Endothelial cell of coronary artery (primary cell): Measurements from ENCODE around the gene TRIM4. TPM values are rescaled to one million over a fixed set of nuclear protein-coding genes. Genes with fewer than 3 reads are reported as not detected.

ENCODE experiments used
- total RNA-seq: library from RNA; depleted of rRNA; stranded (reverse); fragments of >200 nt; gene quantifications from 2 replicates; pipeline ENCODE4 v1.2.3, GENCODE V29; 2014

TRIM4 gene, protein sequence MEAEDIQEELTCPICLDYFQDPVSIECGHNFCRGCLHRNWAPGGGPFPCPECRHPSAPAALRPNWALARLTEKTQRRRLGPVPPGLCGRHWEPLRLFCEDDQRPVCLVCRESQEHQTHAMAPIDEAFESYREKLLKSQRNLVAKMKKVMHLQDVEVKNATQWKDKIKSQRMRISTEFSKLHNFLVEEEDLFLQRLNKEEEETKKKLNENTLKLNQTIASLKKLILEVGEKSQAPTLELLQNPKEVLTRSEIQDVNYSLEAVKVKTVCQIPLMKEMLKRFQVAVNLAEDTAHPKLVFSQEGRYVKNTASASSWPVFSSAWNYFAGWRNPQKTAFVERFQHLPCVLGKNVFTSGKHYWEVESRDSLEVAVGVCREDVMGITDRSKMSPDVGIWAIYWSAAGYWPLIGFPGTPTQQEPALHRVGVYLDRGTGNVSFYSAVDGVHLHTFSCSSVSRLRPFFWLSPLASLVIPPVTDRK
- 13.6 and 22.7 TPM in 2 replicates for total RNA-seq

DNA sequence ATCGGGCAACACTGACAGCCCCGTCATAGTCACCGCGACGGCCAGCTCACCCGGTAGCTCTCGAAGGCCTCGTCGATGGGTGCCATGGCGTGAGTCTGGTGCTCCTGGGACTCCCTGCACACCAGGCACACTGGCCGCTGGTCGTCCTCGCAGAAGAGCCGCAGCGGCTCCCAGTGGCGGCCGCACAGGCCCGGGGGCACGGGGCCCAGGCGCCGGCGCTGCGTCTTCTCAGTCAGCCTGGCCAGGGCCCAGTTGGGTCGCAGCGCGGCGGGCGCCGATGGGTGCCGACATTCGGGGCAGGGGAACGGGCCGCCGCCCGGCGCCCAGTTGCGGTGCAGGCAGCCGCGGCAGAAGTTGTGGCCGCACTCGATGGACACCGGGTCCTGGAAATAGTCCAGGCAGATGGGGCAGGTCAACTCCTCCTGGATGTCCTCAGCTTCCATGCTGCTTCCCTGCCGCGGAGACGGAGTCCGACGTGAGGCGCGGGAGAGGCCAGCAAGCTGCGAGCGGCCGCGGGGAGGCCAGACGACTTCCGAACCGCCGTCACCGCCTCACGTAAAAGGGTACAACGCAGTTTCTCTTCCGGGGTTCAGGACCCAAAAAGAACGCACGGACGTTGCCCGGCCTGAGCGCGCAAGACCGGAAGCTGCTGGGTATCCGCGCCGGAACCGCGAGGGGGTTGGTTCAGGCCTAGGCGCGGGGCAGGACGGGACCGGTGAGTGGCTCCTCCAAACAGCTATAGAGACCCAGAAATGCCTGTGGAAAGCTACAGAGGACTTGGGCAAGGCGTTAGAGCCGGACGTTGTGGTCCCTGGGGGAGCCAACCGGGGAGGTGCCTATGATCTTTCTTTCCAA lies at the start of gene TRIM4:
Gene TRIM4 (minus strand): TSS at position 572 of the 855 bp plus-strand sequence. CDS start 129 bp downstream, at position 443.

DNA sequence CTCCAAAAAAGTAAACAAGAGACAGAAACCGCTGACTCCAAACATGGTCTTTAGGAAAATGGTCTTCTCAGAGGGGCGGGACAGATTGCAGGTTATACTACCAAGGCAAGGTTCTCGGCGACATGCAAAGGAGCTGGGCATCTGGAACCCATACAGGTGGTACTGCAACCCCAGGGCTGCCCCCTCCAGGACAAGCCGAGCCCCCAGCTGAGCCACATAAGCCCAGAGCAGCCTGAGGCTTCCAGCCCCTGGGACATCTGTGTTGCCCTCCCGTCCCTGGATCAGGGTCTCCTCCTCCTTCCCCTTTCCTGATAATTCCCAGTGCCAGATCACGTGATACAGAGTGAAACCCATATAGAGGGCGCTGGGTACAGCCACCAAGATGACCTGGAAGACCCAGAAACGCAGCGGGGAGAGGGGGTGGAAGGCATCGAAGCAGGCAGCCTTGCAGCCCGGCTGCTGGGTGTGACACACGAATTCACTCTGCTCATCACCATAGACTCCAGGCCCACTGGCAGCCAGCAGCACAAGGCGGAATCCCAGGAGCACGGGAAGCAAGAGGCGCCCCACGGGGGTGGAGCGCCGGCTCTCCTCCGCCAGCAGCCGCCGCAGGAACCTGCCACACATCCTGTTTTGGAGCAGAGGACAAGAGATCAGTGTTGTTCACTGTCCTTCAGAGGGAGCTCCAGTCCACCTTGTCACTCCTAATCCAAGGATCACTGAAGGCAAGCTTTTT lies 9.8 kb upstream of the TRIM4 start, which contains the start of gene GJC3:
Gene GJC3 (minus strand): TSS at position 627 of the 736 bp plus-strand sequence. CDS start 0 bp downstream, at position 627.

DNA sequence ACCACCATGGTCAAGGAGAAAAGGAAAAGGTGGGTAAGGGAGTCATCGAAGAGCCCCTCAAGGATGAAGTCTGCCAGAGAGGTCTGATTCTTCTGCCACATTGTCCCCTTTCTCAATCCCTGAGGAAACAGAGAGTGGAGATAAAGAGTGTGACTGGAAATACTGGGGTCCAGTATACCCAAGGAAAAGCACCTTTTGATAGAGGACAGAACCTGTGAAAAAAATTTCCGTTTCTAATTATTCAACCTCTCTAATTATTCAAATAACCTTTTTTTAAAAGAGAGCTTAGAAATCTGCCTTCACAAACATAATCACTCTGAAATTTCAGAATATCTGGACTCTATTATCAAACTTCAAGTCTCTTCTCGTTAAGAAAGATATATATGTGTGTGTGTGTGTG lies 42.4 kb downstream of the TRIM4 start, which contains the start of gene OR2AE1:
Gene OR2AE1 (minus strand): TSS at position 101 of the 400 bp plus-strand sequence. CDS start 0 bp downstream, at position 101.

Other genes starting within 250 kb of the TRIM4 start
- gene CYP3A5, start 239.5 kb downstream of the TRIM4 start, total RNA-seq: not detected in 2 replicates
- not detected in 2 replicates for gene CYP3A7, start 184.3 kb downstream of the TRIM4 start, total RNA-seq
- gene CYP3A4, start 135.3 kb downstream of the TRIM4 start, total RNA-seq: not detected in 2 replicates
- not detected in 2 replicates for gene CYP3A43, start 91.5 kb downstream of the TRIM4 start, total RNA-seq
- 0.09 and 0.18 TPM in 2 replicates for gene OR2AE1, start 42.5 kb downstream of the TRIM4 start, total RNA-seq
- 0.09 and 0.18 TPM in 2 replicates for gene GJC3, start 10.1 kb upstream of the TRIM4 start, total RNA-seq
- gene AZGP1, start 56.5 kb upstream of the TRIM4 start, total RNA-seq: not detected in 2 replicates
- 30.4 and 38.8 TPM in 2 replicates for gene ZKSCAN1, start 96.1 kb upstream of the TRIM4 start, total RNA-seq
- 6.8 and 7.3 TPM in 2 replicates for gene ZSCAN21, start 130.2 kb upstream of the TRIM4 start, total RNA-seq
- 20.7 and 21.0 TPM in 2 replicates for gene ZNF3, start 162.2 kb upstream of the TRIM4 start, total RNA-seq
- gene COPS6, start 169.4 kb upstream of the TRIM4 start, total RNA-seq: 94.6 and 127 TPM in 2 replicates
- 51.6 and 123 TPM in 2 replicates for gene MCM7, start 181.9 kb upstream of the TRIM4 start, total RNA-seq
- 20.4 and 28.5 TPM in 2 replicates for gene AP4M1, start 182.1 kb upstream of the TRIM4 start, total RNA-seq
- 22.1 and 25.5 TPM in 2 replicates for gene TAF6, start 199.8 kb upstream of the TRIM4 start, total RNA-seq
- gene CNPY4, start 200.1 kb upstream of the TRIM4 start, total RNA-seq: 34.2 and 36.7 TPM in 2 replicates
- gene MBLAC1, start 207.4 kb upstream of the TRIM4 start, total RNA-seq: 1.7 and 2.2 TPM in 2 replicates
- 114 and 120 TPM in 2 replicates for gene LAMTOR4, start 229.4 kb upstream of the TRIM4 start, total RNA-seq
- gene TRAPPC14, start 239.2 kb upstream of the TRIM4 start, total RNA-seq: 7.3 and 8.5 TPM in 2 replicates
- gene GAL3ST4, start 249.1 kb upstream of the TRIM4 start, total RNA-seq: 0.36 and 1.1 TPM in 2 replicates